HG03457 (cell line): ENCODE measurements around the gene EVL.

ENCODE experiments used
- ATAC-seq: cut with Tn5 transposase; IDR thresholded peaks from one replicate; pipeline ENCODE4 v1.9.1; 2021; ENCODE audit warnings: moderate number of reproducible peaks; ENCODE audit not compliant: unreplicated experiment

Gene EVL

GRCh38 chr14:100037353-100037752, 27.9 kb upstream of the EVL start:
- no peak for ATAC-seq

DNA sequence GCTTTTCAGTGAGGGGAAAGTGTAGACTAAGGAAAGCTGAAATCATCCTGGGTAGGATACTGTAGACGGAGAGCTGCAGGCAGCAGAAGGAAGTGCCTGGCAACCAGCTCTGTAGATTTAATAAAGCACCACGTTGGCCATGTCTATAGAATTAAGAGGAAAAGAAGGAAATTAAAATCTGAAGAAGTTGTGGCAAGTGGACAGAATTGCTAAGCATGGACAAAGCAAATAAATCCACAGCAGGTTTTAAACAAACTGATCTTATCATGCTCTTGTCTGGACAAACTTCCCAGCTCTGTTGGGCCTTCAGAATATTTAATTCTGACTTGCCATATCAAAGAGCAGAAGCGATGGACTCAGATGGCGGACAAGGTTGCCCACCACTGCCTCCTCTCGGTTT, 27.2 kb upstream of the EVL start:
- no peak for ATAC-seq

GRCh38 chr14:100039903-100040302, 25.3 kb upstream of the EVL start:
- ATAC-seq = no peak

- no peak for ATAC-seq
These were observed 24.0 kb upstream of the EVL start for GRCh38 chr14:100041271-100041670.

DNA sequence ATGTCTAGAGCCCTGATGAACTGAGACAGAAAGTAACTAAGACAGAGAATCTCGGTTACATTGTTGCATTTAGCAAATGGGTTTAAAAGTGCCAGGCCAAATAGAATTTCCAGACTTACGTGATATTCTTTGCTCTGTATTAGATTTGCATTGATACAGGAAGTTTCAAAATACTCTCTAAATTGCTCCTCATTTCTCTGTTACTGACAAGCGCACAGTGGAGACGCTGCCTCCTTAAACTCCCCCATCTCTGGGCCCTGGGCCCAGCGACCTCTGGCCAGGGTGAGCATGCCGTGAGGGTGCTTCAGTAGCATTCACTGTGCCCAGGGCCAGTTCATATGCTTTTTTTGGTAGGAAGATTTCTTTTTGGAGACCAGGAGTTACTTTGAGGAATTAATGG, 22.9 kb upstream of the EVL start:
- ATAC-seq = no peak

DNA sequence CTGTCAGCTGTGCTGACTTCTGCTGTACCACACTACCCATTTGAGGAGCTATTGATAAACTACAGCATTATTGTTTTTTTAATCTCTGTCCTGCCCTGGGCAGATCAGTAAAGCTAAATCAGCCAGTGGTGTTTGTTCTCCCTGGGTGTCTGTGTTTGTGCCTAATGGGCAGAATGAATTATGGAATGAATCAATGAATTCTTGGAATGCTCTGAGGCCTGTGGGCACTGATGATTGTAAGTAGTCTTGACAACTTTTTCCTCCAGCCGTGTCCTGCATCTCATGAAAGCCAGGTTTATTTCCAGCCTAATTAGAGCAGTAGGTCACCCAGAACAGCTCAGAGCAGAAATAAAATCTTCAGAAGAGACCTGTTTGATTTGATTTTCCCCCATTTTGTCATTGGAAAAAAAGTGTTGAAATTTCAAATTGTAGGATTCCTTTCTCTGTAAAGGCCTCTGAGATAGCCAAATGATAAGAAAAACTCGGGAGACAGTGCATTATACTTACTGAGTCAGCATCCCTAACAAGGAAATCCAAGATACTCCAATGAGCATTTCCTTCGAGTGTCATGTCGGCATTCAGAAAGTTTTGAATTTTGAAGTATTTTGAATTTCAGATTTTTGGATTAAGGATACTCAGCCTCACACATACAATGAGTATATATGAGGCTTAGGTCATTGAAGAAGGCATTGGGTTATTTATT, 19.4 kb upstream of the EVL start:
- no peak for ATAC-seq

- ATAC-seq = no peak
These were observed 17.6 kb upstream of the EVL start for GRCh38 chr14:100047600-100047999.

DNA sequence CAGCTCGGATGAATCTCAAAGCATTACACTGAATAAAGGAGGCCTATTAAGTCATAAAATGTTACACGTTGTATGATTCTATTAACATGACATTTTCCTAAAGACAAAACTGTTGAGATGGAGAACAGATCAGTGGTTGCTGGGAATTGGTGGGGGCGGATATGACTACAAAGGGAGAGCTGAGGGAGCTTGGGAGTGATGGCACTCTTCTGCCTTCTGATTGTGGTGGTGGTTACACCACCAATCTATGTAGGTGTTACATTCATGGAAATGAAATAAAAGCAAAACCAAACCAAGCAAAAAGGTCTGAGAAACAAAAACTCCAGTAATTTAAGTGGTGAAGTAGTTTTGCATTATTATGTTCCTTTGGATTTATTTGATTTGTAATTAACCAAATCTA, 16.4 kb upstream of the EVL start:
- no peak for ATAC-seq

DNA sequence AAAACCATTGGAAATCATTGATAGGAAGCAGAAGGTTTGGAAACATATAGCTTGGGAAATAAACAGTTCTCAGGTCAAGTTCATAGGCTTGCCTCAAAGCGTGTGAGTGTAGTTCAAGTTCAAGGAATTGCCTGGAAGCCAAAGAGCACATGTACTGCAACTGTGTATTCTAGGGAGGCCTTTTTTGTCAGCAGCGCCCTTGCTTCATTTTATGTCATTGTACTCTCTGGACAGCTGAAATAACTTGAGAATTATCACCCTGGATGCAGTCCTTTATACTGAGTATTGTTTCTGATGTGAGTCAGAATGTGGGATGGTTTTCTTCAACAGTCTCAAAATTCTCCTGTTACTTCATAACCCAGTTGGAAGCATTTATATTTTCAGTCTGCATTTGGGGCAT, 16.0 kb upstream of the EVL start:
- no peak for ATAC-seq

DNA sequence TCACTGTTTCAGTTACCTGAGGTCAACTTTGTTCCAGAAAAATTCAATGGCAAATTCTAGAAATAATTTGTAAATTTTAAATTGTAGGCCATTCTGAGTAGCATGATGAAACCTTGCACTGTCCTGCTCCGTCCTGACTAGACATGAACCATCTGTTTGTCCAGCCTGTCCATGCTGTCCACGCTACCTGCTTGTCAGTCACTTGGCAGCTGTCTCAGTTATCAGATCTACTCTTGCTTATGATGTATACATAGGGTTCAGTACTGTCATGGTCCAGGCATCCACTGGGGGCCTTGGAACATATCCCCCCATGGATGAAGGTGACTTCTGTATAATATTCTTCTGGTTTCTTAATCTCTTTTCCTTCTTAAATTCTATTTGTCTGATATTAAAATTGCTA, 14.1 kb upstream of the EVL start:
- ATAC-seq = no peak

DNA sequence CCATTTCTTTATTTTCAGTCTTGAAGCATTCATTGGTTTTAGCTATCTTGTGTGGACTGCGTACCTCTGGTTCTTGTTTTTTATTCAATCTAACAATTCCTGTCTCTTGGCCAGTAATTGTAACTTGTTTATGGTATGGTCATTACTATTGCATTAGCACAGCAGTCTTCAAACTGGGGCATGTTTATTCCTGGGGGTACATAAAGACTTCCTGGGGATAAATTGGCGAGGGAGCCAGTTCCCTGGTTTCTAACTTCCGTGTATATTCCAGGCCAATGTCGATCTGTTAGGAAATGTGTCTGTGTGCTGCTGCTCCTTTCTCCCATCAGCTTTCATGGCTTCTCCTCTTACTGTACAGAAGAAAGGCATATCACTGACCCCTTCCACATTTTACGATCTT, 13.7 kb upstream of the EVL start:
- no peak for ATAC-seq

DNA sequence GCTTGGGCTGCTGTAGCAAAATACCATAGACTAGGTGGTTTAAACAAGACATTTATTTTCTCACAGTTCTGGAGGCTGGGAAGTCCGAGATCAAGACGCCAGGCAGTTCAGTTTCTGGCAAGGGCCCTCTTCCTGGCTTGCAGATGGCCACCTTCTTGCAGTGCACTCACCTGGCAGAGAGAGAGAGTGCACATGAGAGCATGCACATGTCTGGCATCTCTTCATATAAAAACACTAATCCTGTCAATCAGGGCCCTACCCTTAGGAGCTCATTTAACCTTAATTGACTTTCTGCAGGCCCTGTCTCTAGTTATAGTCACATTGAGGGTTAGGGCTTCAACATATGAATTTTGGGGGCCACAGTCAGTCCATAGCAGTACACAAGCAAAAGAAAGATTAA, 12.4 kb upstream of the EVL start:
- ATAC-seq = no peak

DNA sequence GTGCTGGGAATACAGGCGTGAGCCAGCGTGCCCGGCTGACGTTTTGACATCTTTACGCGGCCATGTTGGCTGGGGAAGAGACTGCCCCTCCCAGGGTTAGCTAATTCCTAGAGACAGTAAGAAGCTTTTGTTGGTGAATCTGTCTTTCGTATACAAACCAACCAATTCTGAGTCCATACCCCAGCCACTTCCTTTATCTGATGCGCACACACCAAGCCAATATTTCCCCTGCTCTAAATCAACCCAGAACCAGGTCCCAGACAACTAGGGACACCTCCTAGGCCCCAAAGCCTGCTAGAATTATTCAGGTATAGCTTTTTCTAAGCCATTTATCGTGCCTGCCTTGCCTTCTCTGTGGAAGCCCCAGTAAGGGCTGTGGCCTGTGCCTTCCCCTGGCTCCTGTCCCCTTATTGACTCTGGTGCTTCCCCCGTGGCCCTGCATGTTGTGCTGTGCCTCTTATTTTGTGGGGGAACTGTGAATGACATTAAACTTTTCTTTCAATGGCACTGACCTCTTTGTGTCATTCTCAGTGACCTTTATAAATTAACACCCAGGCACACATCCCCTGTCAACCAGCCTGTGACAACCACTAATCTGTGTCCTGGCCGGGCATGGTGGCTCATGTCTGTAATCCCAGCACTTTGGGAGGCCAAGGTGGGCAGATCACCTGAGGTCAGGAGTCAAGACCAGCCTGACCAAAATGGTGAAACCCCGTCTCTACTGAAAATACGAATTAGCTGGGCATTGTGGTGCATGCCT, 10.7 kb upstream of the EVL start:
- ATAC-seq = no peak

DNA sequence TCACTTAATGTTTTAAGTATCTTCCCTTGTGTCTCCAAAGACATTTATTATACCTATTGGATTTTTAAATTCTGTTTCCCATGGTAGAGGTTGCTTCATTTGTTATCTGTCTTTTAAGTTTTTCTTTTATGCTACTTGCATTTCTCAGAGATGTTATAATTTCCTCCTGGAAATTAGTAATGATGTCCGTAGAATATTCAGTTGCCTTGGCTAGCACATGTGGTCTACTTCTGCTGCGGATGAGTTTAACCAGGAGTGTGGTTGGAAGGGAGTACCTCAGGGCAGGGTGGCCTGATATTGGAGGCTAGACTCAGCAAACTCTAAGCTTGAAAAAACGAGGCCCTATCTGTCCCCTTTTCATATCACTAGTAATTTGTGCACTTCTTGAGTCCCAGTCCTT, 8.8 kb upstream of the EVL start:
- no peak for ATAC-seq

GRCh38 chr14:100056964-100057795, 8.0 kb upstream of the EVL start:
- ATAC-seq = no peak

DNA sequence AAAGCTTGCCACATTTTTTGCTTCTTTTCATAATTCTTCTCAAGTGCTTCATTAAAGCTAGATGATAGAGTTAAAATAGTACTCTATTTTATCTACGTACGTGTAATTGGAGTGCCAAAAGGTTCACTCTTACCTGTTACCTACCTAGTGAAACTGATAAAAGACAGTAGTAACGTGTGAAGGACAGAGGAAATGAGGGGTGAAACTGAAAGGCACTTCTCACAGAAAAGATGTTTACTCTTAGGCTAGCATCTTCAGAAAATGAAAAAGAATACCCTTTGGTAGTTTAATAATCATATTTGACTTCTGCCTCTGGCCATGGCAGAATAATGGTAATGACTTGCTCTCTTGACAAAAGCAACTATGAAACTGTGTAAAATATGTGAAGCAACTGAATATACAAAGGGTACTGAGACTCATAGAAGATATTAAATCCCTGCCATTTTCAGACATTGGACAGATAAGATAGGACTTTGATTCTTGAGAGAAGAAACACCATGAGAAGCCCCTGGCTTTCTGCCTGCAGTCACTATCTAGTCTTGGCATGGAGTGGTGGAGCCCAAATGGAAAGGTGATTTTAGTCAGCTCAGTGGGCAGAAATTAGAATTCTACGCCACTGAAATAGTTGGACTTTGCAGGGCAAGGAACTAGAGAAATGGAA, 6.3 kb upstream of the EVL start:
- ATAC-seq = no peak

DNA sequence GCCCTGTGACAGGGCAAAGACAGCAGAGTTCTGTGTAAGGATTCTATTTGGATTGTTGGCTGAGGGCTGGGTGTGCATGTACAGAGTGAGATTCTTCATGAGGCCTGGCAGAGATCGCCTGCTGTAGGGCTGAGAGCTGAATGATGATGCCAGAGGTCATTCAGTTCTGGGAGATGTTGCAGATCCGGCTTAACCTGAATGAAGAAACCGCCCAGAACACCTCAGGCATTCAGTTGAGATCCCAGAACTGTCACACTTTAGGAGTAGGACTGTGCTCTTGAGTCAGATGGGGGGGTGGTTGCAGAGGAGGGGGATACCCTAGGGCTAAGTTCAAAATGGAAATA, 5.8 kb upstream of the EVL start:
- ATAC-seq = no peak

DNA sequence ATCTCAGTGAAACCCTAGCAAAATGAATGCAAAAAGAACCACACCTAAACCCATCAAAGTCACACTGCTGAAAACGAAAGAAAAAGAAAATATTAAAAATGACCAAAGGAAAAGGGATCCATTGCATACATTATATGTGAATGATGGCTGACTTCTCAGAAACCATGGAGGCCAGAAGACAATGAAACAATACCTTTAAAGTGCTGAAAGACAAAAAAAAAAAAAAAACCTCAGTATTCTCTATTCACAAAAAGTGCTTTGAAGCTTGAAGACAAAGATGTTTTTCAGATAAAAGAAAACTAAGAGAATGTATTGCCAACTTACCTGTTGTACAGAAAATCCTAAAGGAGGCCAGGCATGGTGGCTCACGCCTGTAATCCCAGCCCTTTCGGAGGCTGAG, 4.5 kb upstream of the EVL start:
- no peak for ATAC-seq

DNA sequence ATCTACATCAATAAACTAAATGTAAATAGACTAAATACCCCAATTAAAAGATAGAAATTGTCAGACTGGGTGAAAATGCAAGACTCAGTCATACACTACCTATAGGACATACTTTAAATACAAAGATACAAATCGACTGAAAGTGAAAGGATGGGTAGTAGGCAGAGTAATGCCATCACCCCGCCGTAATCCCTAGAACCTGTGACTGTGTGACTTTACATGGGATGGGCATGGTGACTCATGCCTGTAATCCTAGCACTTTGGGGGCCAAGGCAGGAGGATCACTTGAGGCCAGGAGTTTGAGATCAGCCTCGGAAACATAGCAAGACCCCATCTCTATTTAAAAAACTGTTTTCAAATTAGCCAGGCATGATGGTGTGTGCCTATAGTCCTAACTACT, 2.6 kb upstream of the EVL start:
- ATAC-seq = no peak

DNA sequence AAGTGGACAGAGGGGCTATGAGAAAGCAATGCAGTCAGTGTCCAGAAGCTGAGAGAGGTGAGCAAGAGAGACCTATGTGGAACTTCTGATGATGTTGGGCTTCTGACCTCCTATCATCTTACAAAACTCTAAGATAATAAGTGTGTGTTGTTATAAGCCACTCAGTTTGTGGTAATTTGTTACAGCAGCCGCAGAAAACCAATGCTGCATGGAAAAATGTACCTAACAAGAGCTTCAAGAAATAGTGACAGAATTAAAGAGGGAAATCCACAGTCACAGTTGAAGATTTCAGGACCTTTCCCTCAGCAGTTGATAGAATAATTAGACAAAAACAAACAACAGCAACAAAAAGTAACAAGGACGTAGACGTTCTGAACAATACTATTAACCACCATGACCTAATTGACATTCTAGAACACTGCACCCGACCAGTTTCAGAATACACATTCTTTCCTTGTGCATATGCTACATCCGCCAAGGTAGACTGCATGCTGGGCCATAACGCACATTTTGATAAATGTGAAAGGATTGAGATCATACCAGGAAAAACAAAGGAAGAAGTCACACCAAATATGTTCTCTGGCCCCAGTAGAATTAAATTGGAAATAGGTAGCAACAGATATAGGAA, 1.8 kb upstream of the EVL start:
- ATAC-seq = no peak
